Muscle layer of duodenum (tissue), 2 donors: ENCODE data around the gene RHEB.
A peak's percentile ranks its signal among the peaks of the same experiment; 100 is the strongest.

Experiments
- H3K27ac ChIP-seq: one replicate; pipeline ENCODE4 v1.7.0; 2013; ENCODE audit warnings: mild to moderate bottlenecking, low read length
- H3K27me3 ChIP-seq: one replicate; pipeline ENCODE4 v1.7.0; 2013; ENCODE audit warnings: low read depth, mild to moderate bottlenecking, control low read depth, low read length
- H3K36me3 ChIP-seq, 2 donors: one replicate each; pipeline ENCODE4 v1.7.0; 2013; ENCODE audit warnings: low read length in 2 of 2, control low read depth in 1 of 2, mild to moderate bottlenecking in 1 of 2; ENCODE audit not compliant: insufficient read depth in 2 of 2, control insufficient read depth in 1 of 2
- H3K4me1 ChIP-seq, 2 donors: one replicate each; pipeline ENCODE4 v1.7.0; 2013; ENCODE audit warnings: low read length in 2 of 2, mild to moderate bottlenecking in 2 of 2, control low read depth in 1 of 2, moderate library complexity in 1 of 2; ENCODE audit not compliant: insufficient read depth in 2 of 2, control insufficient read depth in 1 of 2
- H3K4me3 ChIP-seq, 2 donors: one replicate each; pipeline ENCODE4 v1.7.0; 2013; ENCODE audit warnings: low read length in 2 of 2, low read depth in 1 of 2, mild to moderate bottlenecking in 1 of 2
- H3K9me3 ChIP-seq, 2 donors: one replicate each; pipeline ENCODE4 v1.7.0; 2013; ENCODE audit warnings: low read length in 2 of 2, control low read depth in 1 of 2, mild to moderate bottlenecking in 1 of 2; ENCODE audit not compliant: control insufficient read depth in 1 of 2
- donor health status: healthy.

The RHEB gene

DNA sequence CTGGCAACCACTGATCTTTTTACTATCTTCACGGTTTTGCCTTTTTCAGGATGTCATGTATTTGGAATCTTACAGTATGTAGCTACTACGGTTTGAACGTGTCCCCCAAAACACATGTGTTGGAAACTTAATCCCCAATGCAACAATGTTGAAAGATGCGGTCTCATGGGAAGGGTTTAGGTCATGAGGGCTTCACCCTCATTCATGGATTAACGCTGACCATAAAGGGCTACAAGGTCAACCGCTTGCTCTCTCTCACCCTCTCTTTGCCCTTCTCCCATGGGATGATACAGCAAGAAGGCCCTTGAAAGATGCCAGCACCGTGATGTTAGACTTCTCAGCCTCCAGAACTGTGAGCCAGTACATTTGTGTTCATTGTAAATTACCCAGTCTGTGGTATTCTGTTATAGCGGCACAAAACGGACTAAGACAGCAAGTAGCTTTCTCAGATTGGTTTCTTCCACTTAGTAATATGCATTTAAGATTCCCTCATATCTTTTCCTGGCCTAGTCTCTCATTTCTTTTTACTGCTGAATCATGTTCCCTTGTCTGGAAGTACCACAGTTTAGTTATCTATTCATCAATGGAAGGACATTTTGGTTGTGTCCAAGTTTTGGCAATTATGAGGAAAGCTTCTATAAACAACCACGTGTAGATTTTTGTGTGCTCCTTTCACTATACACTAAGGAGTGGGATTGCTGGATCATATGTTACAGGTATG is 76.8 kb downstream of the RHEB start:
- Histone ChIP-seq H3K27ac (no peak overlapping the region), H3K4me1 (peaks cover 0 to 19% of the 10 kb centered on the region in 2 donors), H3K27me3 (peaks cover 10% of the 10 kb centered on the region), H3K36me3 (no peaks in the 10 kb centered on the region), H3K9me3 (no peaks in the 10 kb centered on the region), H3K4me3 (no peak overlapping the region)

DNA sequence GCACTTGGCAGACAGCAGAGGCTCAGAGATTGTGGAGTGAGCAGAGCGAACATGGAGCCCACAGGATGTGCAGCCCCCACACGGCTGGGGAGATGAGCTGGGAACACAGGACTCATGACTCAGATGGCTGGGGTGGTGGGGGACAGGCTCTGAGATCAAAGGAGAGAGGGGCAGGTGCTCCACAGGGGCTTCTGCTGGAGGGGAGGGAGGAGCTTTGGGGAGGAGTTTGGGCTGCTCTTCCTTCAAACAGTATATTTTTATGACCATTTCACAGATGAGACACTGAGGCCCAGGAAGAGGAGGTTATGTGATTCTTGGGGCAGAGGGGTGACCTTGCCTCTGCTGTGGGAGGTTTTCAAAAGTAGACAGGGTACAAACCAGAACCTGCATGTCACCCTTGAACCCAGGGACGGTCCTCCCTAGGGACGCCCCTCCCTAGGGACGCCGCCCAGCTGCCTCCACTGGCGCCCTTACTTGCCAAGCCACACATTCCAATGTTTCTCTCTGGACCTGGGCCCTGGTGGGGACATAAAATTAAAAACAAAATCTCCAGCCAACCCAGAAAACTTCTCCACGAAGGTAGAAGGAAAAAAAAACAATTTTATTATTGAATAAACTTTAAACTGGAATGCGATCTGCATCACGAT is 78.8 kb downstream of the RHEB start:
- Histone ChIP-seq H3K4me3 (no peak overlapping the region), H3K27ac (no peak overlapping the region)

DNA sequence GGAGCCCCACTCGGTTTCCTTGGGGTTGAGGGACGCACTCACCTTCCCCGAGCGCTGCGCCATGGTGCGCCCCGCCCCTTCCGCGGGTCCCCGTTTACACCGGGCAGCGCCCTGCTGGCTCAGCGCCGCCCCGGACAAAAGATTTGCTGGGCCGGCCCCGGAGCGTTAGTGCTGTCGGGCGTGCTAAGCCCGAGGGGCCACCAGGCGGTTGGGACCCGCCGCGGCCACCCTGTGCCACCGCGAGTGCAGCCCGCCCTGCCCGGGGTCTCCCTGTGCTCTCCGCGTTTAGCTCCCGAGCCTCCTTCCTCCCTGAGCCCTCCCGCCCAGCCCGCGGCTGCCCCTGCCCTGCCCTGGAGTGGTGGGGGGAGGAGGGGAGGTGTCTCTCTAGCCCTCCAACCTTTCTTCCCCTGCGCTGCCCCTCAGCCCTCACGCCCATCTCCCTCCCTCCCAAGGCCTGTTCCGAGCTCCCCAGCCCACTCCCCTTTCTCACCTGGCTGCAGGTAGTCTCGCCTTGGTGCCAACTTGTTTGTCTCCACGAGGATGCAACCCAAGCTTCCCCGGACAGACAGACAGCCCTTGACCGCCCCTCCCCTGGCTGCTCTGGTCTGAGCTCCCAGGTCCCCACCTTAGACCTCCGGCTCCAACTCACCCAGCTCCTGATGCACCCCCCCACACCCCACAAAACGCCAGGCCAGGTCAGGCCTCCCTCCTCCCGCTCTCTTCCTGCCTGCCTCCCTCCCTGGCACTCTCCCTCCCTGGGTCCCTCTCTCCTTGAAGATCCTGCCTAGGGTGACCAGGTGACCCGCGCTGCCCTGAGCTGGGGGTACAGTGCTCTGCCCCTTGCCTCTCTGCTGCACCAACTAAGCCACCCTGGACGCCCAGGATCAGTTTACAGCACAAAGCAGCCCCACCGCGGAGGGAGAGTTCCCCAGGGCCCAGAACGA is 79.6 kb downstream of the RHEB start, which contains the start of gene CRYGN:
Gene CRYGN, minus strand, starts transcription at position 287 of the 944 bp plus-strand sequence. Its CDS starts 224 bp downstream, at position 63.
- Histone ChIP-seq H3K9me3 (no peaks in the 10 kb centered on the region), H3K4me3 (peak within 1 kb of the TSS in 1 of 2 donors; percentile 35), H3K36me3 (no peaks in the 10 kb centered on the region), H3K27ac (no peak within 1 kb of the TSS), H3K27me3 (peaks cover 10% of the 10 kb centered on the region), H3K4me1 (peaks cover 0 to 19% of the 10 kb centered on the region in 2 donors)

More for the DNA sequence above, 78.8 kb downstream of the RHEB start:
- H3K36me3 ChIP-seq, result no peaks in the 10 kb centered on the region
- no peaks in the 10 kb centered on the region for H3K9me3 ChIP-seq
- H3K4me1 ChIP-seq, result peaks cover 0 to 19% of the 10 kb centered on the region in 2 donors
- H3K27me3 ChIP-seq, result peaks cover 10% of the 10 kb centered on the region

GRCh38 chr7:151438864-151439601 is 80.7 kb downstream of the RHEB start:
- Histone ChIP-seq H3K27ac (no peak overlapping the region), H3K36me3 (no peaks in the 10 kb centered on the region), H3K27me3 (peaks cover 10% of the 10 kb centered on the region), H3K9me3 (no peaks in the 10 kb centered on the region), H3K4me3 (no peak overlapping the region), H3K4me1 (peaks cover 0 to 19% of the 10 kb centered on the region in 2 donors)

GRCh38 chr7:151437866-151438516 is 81.7 kb downstream of the RHEB start:
- Histone ChIP-seq H3K27me3 (peaks cover 10% of the 10 kb centered on the region), H3K27ac (no peak overlapping the region), H3K36me3 (no peaks in the 10 kb centered on the region), H3K4me3 (no peak overlapping the region), H3K4me1 (peaks cover 0 to 19% of the 10 kb centered on the region in 2 donors), H3K9me3 (no peaks in the 10 kb centered on the region)

- no peak overlapping the region for H3K27ac ChIP-seq
Measured at GRCh38 chr7:151437159-151437553, 82.5 kb downstream of the RHEB start.

DNA sequence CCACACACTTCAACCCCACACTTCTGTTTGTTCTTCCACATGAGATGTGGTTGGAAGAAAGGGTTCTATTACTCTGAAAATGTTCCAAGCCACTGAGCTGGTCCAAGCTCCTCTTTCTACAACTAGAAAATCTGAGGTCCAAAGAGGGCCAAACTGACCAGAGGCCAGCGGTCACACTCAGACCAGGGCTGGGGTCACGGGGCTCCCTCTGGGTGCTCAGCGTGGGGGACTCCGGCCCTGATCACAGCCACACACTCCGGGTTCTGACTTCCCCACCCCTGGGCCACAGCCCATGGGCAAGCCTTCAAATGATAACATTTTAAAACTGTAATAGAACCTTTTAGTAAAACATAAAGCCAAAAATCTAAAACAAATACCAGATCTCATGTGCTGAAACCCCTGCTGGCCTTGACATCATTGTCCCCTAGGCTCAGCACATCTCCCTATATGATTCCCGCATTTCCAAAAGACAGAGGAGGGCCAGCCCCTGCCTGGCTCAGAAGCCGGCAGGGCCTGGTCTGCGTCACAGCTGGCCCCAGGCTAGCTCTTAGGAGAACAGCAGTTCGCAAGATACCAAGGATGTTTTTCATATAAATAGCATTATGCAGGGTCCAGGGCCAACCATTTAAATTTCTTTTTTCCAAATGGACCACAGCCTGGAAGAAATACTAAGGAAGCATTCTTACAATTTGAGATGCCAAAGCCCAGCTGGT is 83.1 kb downstream of the RHEB start:
- Histone ChIP-seq H3K4me3 (no peak overlapping the region), H3K4me1 (peaks cover 0 to 19% of the 10 kb centered on the region in 2 donors), H3K27me3 (peaks cover 10% of the 10 kb centered on the region), H3K9me3 (no peaks in the 10 kb centered on the region), H3K27ac (peak overlapping the region; percentile 39), H3K36me3 (no peaks in the 10 kb centered on the region)

More at GRCh38 chr7:151437159-151437553, 82.5 kb downstream of the RHEB start:
- Histone ChIP-seq H3K4me1 (peaks cover 0 to 19% of the 10 kb centered on the region in 2 donors), H3K27me3 (peaks cover 10% of the 10 kb centered on the region), H3K9me3 (no peaks in the 10 kb centered on the region), H3K36me3 (no peaks in the 10 kb centered on the region), H3K4me3 (no peak overlapping the region)

GRCh38 chr7:151435971-151436370 is 83.7 kb downstream of the RHEB start:
- Histone ChIP-seq H3K4me3 (no peak overlapping the region), H3K9me3 (no peaks in the 10 kb centered on the region), H3K4me1 (peaks cover 0 to 15% of the 10 kb centered on the region in 2 donors), H3K27ac (no peak overlapping the region), H3K36me3 (no peaks in the 10 kb centered on the region), H3K27me3 (peaks cover 10% of the 10 kb centered on the region)

- Histone ChIP-seq H3K27me3 (peaks cover 6% of the 10 kb centered on the region), H3K9me3 (no peaks in the 10 kb centered on the region), H3K4me1 (peaks cover 0 to 10% of the 10 kb centered on the region in 2 donors), H3K27ac (no peak overlapping the region), H3K36me3 (no peaks in the 10 kb centered on the region), H3K4me3 (no peak overlapping the region)
Measured at GRCh38 chr7:151435103-151435916, 84.4 kb downstream of the RHEB start.
